Kidney tubule cell (primary cell): Measurements from ENCODE around the gene LAG3.

Experiments used
- DNase-seq: peaks from one replicate; pipeline ENCODE4 v3.0.0-alpha.2; 2018; ENCODE audit warnings: low spot score

LAG3 gene

GRCh38 chr12:6772726-6773589, 638 bp downstream of the LAG3 start:
- no peak for DNase-seq

- DNase-seq: no peak
Measured at GRCh38 chr12:6773590-6774351, 1.5 kb downstream of the LAG3 start.

- DNase-seq: no peak
Measured at GRCh38 chr12:6774499-6775062, 2.3 kb downstream of the LAG3 start.

GRCh38 chr12:6775185-6776174, 3.2 kb downstream of the LAG3 start:
- no peak for DNase-seq

GRCh38 chr12:6777386-6777785, 5.1 kb downstream of the LAG3 start:
- DNase-seq: no peak

- DNase-seq: no peak
Measured at GRCh38 chr12:6778217-6778573, 5.9 kb downstream of the LAG3 start.

- peak; percentile 90 for DNase-seq
Measured at GRCh38 chr12:6778574-6779550, 6.5 kb downstream of the LAG3 start.

- DNase-seq: peak; percentile 28
Measured at GRCh38 chr12:6779708-6780432, 7.5 kb downstream of the LAG3 start.

GRCh38 chr12:6780573-6780972, 8.3 kb downstream of the LAG3 start:
- no peak for DNase-seq

- DNase-seq: no peak
Measured at GRCh38 chr12:6782119-6782518, 9.8 kb downstream of the LAG3 start.

- no peak for DNase-seq
Measured at GRCh38 chr12:6782850-6783566, 10.7 kb downstream of the LAG3 start.

- no peak for DNase-seq
Measured at GRCh38 chr12:6783828-6784227, 11.5 kb downstream of the LAG3 start.

GRCh38 chr12:6784296-6784695, 12.0 kb downstream of the LAG3 start:
- DNase-seq: no peak

GRCh38 chr12:6784761-6785160, 12.4 kb downstream of the LAG3 start:
- DNase-seq: no peak

GRCh38 chr12:6786416-6787094, 14.2 kb downstream of the LAG3 start:
- DNase-seq: no peak

GRCh38 chr12:6787309-6787708, 15.0 kb downstream of the LAG3 start:
- DNase-seq: no peak

- no peak for DNase-seq
Measured at GRCh38 chr12:6788972-6789924, 16.9 kb downstream of the LAG3 start, which contains the start of gene CD4. Gene CD4, plus strand, starts transcription at chr12:6789528. Its CDS starts 10,611 bp downstream, at chr12:6800139.
